H1 (cell line): Measurements from ENCODE around the gene MRPS25. TPM values are rescaled to one million over a fixed set of nuclear protein-coding genes. Genes with fewer than 3 reads are reported as not detected.

Experiments
- CTCF ChIA-PET: fragments of 300-600 bp; sonication (Branson Sonifier 250); formaldehyde crosslinking; loops from one replicate; lab custom pipeline; 2021; ENCODE audit not compliant: partially characterized antibody; lab: Charles Lee
- POLR2A ChIA-PET: fragments of 300-600 bp; sonication (Branson Sonifier 250); formaldehyde crosslinking; loops from one replicate; lab custom pipeline; 2021; ENCODE audit warnings: inconsistent platforms; ENCODE audit not compliant: partially characterized antibody; lab: Charles Lee
- DNase-seq, 2 experiments: peaks; one replicate each; pipeline versions ENCODE4 v3.0.0 to v3.0.0-alpha.2; 2010 to 2022; ENCODE audit warnings: low spot score in 2 of 2, low read depth in 1 of 2, mixed read lengths in 1 of 2
- FAIRE-seq: peaks from 2 replicates; lab custom pipeline; 2011; peaks lifted over from hg19 to GRCh38; lab: Jason Lieb, UNC
- H2AFZ ChIP-seq: 2 replicates; pipeline ENCODE4 v1.8.1; 2012; ENCODE audit warnings: low read length, inconsistent platforms
- H2AK5ac ChIP-seq: 2 replicates; pipeline ENCODE4 v1.6.1; 2013; ENCODE audit warnings: low read depth, low read length
- H2BK120ac ChIP-seq: replicated peaks from 2 replicates; pipeline ENCODE3; 2013; ENCODE audit warnings: low read depth, low read length, inconsistent platforms
- H2BK12ac ChIP-seq: 2 replicates; pipeline ENCODE4 v1.6.1; 2013; ENCODE audit warnings: low read depth, low read length
- H2BK15ac ChIP-seq: 2 replicates; pipeline ENCODE4 v1.6.1; 2013; ENCODE audit warnings: low read length
- H2BK20ac ChIP-seq: 2 replicates; pipeline ENCODE4 v1.6.1; 2013; ENCODE audit warnings: low read length
- H2BK5ac ChIP-seq: 2 replicates; pipeline ENCODE4 v1.6.1; 2013; ENCODE audit warnings: low read depth, low read length
- H3K14ac ChIP-seq: 2 replicates; pipeline ENCODE4 v1.6.1; 2013; ENCODE audit warnings: inconsistent platforms; ENCODE audit not compliant: insufficient read length
- H3K18ac ChIP-seq: 2 replicates; pipeline ENCODE4 v1.6.1; 2013; ENCODE audit warnings: low read length; ENCODE audit errors: extremely low read depth
- H3K23ac ChIP-seq: 2 replicates; pipeline ENCODE4 v1.6.1; 2013; ENCODE audit warnings: inconsistent platforms; ENCODE audit not compliant: insufficient read length
- H3K23me2 ChIP-seq: 2 replicates; pipeline ENCODE4 v1.6.1; 2013; ENCODE audit warnings: low read depth, low read length
- H3K27ac ChIP-seq: 2 replicates; pipeline ENCODE4 v1.6.1; 2011; ENCODE audit warnings: low read depth, low read length, inconsistent platforms
- H3K27me3 ChIP-seq, 4 experiments: replicated peaks in 1 of 4; 1 replicate in 1 of 4; 2 replicates in 3 of 4; pipeline versions ENCODE4 v1.6.1 to v1.8.1; 2011 to 2013; ENCODE audit warnings: low read length in 3 of 4, mild to moderate bottlenecking in 3 of 4, inconsistent platforms in 2 of 4, mixed read lengths in 2 of 4, moderate library complexity in 1 of 4; ENCODE audit not compliant: control insufficient read depth in 3 of 4, insufficient read depth in 3 of 4; ENCODE audit errors: extremely low read depth in 1 of 4
- H3K36me3 ChIP-seq, 4 experiments: 2 replicates each; pipeline versions ENCODE4 v1.6.1 to v1.8.1; 2011 to 2013; ENCODE audit warnings: mild to moderate bottlenecking in 4 of 4, low read length in 3 of 4, moderate library complexity in 2 of 4, control low read depth in 1 of 4, inconsistent platforms in 1 of 4; ENCODE audit not compliant: insufficient read depth in 4 of 4, control insufficient read depth in 2 of 4
- H3K4ac ChIP-seq: replicated peaks from 2 replicates; pipeline ENCODE3; 2013; ENCODE audit warnings: low read length, low read depth, mixed read lengths, inconsistent platforms; ENCODE audit not compliant: insufficient read length
- H3K4me1 ChIP-seq, 4 experiments: replicated peaks in 1 of 4; 1 replicate in 1 of 4; 2 replicates in 3 of 4; pipeline versions ENCODE4 v1.6.1 to v1.8.1; 2011 to 2013; ENCODE audit warnings: low read length in 3 of 4, inconsistent platforms in 2 of 4, mixed read lengths in 1 of 4; ENCODE audit not compliant: insufficient read depth in 4 of 4, control insufficient read depth in 3 of 4
- H3K4me2 ChIP-seq, 2 experiments: 2 replicates each; pipeline versions ENCODE4 v1.6.1 to v1.8.1; 2011 to 2013; ENCODE audit warnings: low read depth in 2 of 2, low read length in 2 of 2, control low read depth in 1 of 2, inconsistent platforms in 1 of 2, mild to moderate bottlenecking in 1 of 2; ENCODE audit not compliant: insufficient read depth in 1 of 2
- H3K4me3 ChIP-seq, 4 experiments: fragments of 200-600, 300-600 bp in 1 of 4; sonication (generic), shearing (Covaris generic), sonication (Bioruptor Twin) in 1 of 4; 2 replicates each; pipeline versions ENCODE4 v1.5.1 to v1.8.1; 2011 to 2016; ENCODE audit warnings: low read length in 4 of 4, low read depth in 3 of 4, control low read depth in 2 of 4, inconsistent platforms in 2 of 4, mild to moderate bottlenecking in 2 of 4, mixed read lengths in 1 of 4, moderate library complexity in 1 of 4; ENCODE audit not compliant: insufficient read depth in 2 of 4; ENCODE audit errors: extremely low read depth in 1 of 4
- H3K56ac ChIP-seq: replicated peaks from 2 replicates; pipeline ENCODE3; 2013; ENCODE audit warnings: low read depth, mild to moderate bottlenecking, mixed read lengths, low read length, inconsistent platforms; ENCODE audit not compliant: insufficient read length
- H3K79me1 ChIP-seq: 2 replicates; pipeline ENCODE4 v1.6.1; 2013; ENCODE audit warnings: low read depth, low read length, control low read depth
- H3K79me2 ChIP-seq, 2 experiments: 2 replicates each; pipeline versions ENCODE4 v1.6.1 to v1.8.1; 2012 to 2013; ENCODE audit warnings: low read length in 2 of 2, mild to moderate bottlenecking in 2 of 2, inconsistent platforms in 1 of 2; ENCODE audit not compliant: insufficient read depth in 2 of 2, control insufficient read depth in 1 of 2
- H3K9ac ChIP-seq, 4 experiments: replicated peaks in 1 of 4; 1 replicate in 1 of 4; 2 replicates in 3 of 4; pipeline versions ENCODE4 v1.6.1 to v1.8.1; 2011 to 2013; ENCODE audit warnings: low read depth in 3 of 4, low read length in 3 of 4, control low read depth in 2 of 4, mild to moderate bottlenecking in 2 of 4, moderate library complexity in 2 of 4, inconsistent platforms in 1 of 4; ENCODE audit errors: extremely low read depth in 1 of 4
- H3K9me3 ChIP-seq, 2 experiments: 2 replicates each; pipeline versions ENCODE4 v1.6.1 to v1.8.1; 2012 to 2013; ENCODE audit warnings: mild to moderate bottlenecking in 2 of 2, moderate library complexity in 2 of 2, control low read depth in 1 of 2, inconsistent platforms in 1 of 2, low read depth in 1 of 2, low read length in 1 of 2, mixed read lengths in 1 of 2; ENCODE audit not compliant: insufficient read depth in 2 of 2
- H4K20me1 ChIP-seq, 2 experiments: replicated peaks in 1 of 2; 2 replicates each; pipeline versions ENCODE3 to v1.8.1; 2011 to 2013; ENCODE audit warnings: inconsistent platforms in 2 of 2, low read length in 2 of 2, mild to moderate bottlenecking in 1 of 2; ENCODE audit not compliant: insufficient read depth in 2 of 2, control insufficient read depth in 1 of 2
- H4K5ac ChIP-seq: 2 replicates; pipeline ENCODE4 v1.6.1; 2013; ENCODE audit warnings: low read length, low read depth, mixed read lengths, inconsistent platforms; ENCODE audit not compliant: insufficient read length
- H4K8ac ChIP-seq: 2 replicates; pipeline ENCODE4 v1.8.0; 2013; ENCODE audit warnings: mild to moderate bottlenecking, moderate library complexity, low read length, inconsistent platforms; ENCODE audit not compliant: insufficient read depth; ENCODE audit errors: extremely low read depth
- H4K91ac ChIP-seq: replicated peaks from 2 replicates; pipeline ENCODE3; 2013; ENCODE audit warnings: low read length, mixed read lengths, inconsistent platforms; ENCODE audit not compliant: insufficient read length
- POLR2A ChIP-seq, 2 experiments: IDR thresholded peaks; 1 replicate in 1 of 2; 2 replicates in 1 of 2; pipeline ENCODE4 v1.6.1; 2011; ENCODE audit warnings: low read depth in 2 of 2, low read length in 2 of 2, mild to moderate bottlenecking in 2 of 2; ENCODE audit errors: control extremely low read depth in 1 of 2
- SIN3A ChIP-seq, 2 experiments: IDR thresholded peaks in 1 of 2; conservative IDR thresholded peaks in 1 of 2; 2 replicates each; pipeline ENCODE4 v1.6.1; 2011 to 2012; ENCODE audit warnings: low read length in 2 of 2, improper control_type of control experiment in 1 of 2, low read depth in 1 of 2, mild to moderate bottlenecking in 1 of 2
- TAF7 ChIP-seq: optimal IDR thresholded peaks from 2 replicates; pipeline ENCODE3; 2011; ENCODE audit warnings: low read depth, mild to moderate bottlenecking, inconsistent platforms, low read length, moderate library complexity, borderline replicate concordance
- ZNF274 ChIP-seq: IDR thresholded peaks from 2 replicates; pipeline ENCODE4 v1.7.0; 2012; ENCODE audit warnings: low read length, borderline replicate concordance; ENCODE audit errors: extremely low read depth
- whole genome bisulfite sequencing, 2 experiments: shearing (Covaris generic) in 1 of 2; methylation state at CpG; one replicate each; pipeline versions ENCODE4 v1.1.6 to v1.1.7; 2013 to 2015; ENCODE audit warnings: low lambda C conversion rate in 2 of 2, mixed read lengths in 2 of 2, inconsistent platforms in 1 of 2, low coverage in 1 of 2, missing lambda C conversion rate in 1 of 2; ENCODE audit not compliant: insufficient replicate concordance in 2 of 2, insufficient coverage in 1 of 2, insufficient read length in 1 of 2; ENCODE audit errors: extremely low coverage in 1 of 2, missing lambda C conversion rate in 1 of 2; 5-methylcytosine and 5-hydroxymethylcytosine counted together
- polyA plus RNA-seq, 7 experiments: library from polyadenylated mRNA; depleted of rRNA in 3 of 7; stranded (reverse) in 5 of 7; unstranded in 2 of 7; fragments of >200 nt in 5 of 7; fragments of 200-250 nt in 2 of 7; gene quantifications; 1 replicate in 5 of 7; 2 replicates in 1 of 7; 4 replicates in 1 of 7; pipeline versions ENCODE4 v1.2.1 to v1.2.3, GENCODE V29; 2011 to 2013; ENCODE audit warnings: missing spikeins in 2 of 7, mixed read lengths in 2 of 7
- total RNA-seq: library from RNA; stranded (reverse); fragmentation: NEBNext Ultra II Directional; extraction: Animal tissue kit (Norgen Biotek cat#: 25700); gene quantifications from 2 replicates; pipeline ENCODE4 v1.2.1, GENCODE V29; 2021

Gene MRPS25
- total and polyA plus RNA-seq, 2 of the 8 experiments (the other 6 are each of a cell fraction or from before 2014, with no cell fraction given): 23.0 to 56.5 TPM

DNA sequence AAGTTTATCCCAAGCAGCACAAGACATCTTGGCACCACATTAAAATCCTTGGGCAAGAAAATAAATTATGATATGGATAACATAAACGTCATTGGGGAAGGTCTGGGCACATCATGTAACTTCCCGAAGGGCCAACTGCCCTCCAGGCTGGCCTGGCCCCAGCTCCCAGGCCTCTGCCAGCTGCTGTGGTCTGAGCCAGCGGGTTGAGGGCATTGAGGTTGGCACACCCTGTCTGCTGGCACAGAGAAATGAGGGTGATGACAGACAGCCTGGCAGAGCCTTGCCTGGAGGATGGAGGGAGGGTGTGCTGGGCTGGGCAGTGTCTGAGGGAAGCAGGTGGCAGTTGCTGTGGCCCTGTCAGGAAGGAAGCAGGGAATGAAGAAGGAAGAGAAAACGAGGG lies 37.1 kb upstream of the MRPS25 start:
- ChIA-PET CTCF (interaction anchor here (1.0 to 1.3 kb wide), 5 partner anchors 11 to 275 kb away, joined by 3 to 6 read pairs (median 3); no protein-coding TSS in a partner anchor), POLR2A (interaction anchor here (1.8 kb wide), 1 partner anchor 8 kb away, joined by 5 read pairs; no protein-coding TSS in a partner anchor)
- Histone ChIP-seq H2BK15ac (no peak overlapping the region), H4K20me1 (peaks cover 0 to 2% of the 10 kb centered on the region in 2 experiments), H3K27ac (no peak overlapping the region), H4K8ac (0 out of 2 replicates have a peak overlapping the region, but pooled peaks have one; percentile 39), H3K36me3 (no peaks in the 10 kb centered on the region), H4K5ac (no peak overlapping the region), H4K91ac (no peak overlapping the region), H2BK5ac (no peak overlapping the region), H3K23ac (no peak overlapping the region)
- FAIRE-seq (no peak), DNase-seq (no peak)
- 63% methylated on average over 4 of the region's 4 CpGs; no CpG with 5 or more reads in 1 of the 2 experiments for WGBS, 2 experiments
- TF ChIP-seq TAF7 (no peak), SIN3A (conservative IDR thresholded peaks at IDR 0.05 in 1 of 2, IDR thresholded peaks at IDR 0.05 in 1 of 2; ENCODE audit: low read depth in 1 of 2, low read length in 2 of 2) (no peak), ZNF274 (no peak), POLR2A (IDR thresholded peaks at IDR 0.05; ENCODE audit: control extremely low read depth in 1 of 2, low read depth in 2 of 2, low read length in 2 of 2) (no peak)
- TF ChIP-seq, all 59 proteins: peak for 0
- Histone ChIP-seq H2AK5ac (no peak overlapping the region), H2BK20ac (no peak overlapping the region), H3K4me1 (peaks cover 0 to 9% (median 4%) of the 10 kb centered on the region in 4 experiments; a peak in 4 of 7 replicates), H3K79me2 (peaks cover 0 to 13% of the 10 kb centered on the region in 2 experiments), H2BK120ac (no peak overlapping the region), H3K4me3 (no peak overlapping the region), H3K14ac (no peak overlapping the region), H3K9ac (no peak overlapping the region), H3K18ac (no peak overlapping the region), H3K56ac (no peak overlapping the region), H3K9me3 (no peaks in the 10 kb centered on the region), H3K4me2 (no peak overlapping the region), H3K4ac (no peak overlapping the region), H3K23me2 (peaks cover 9% of the 10 kb centered on the region), H2AFZ (no peak overlapping the region), H2BK12ac (no peak overlapping the region; the same call in 1 of the 2 replicates), H3K27me3 (no peaks in the 10 kb centered on the region), H3K79me1 (peaks cover 6% of the 10 kb centered on the region; the same call in 1 of the 2 replicates)
